Upper lobe of left lung (tissue), 6 donors: ENCODE data around the gene RUFY1. TPM values are rescaled to one million over a fixed set of nuclear protein-coding genes. Genes with fewer than 3 reads are reported as not detected.
A peak's percentile ranks its signal among the peaks of the same experiment; 100 is the strongest.
"Not testable (repeated sequence)": the region's sequence is repeated elsewhere in the genome, so short reads cannot be mapped to it uniquely, and the experiment has no call there.

Experiments used
- ATAC-seq, 2 donors: fragments of 200-7000 bp; cut with Tn5 transposase; one replicate each; pipeline ENCODE4 v1.9.1; 2022; ENCODE audit warnings: mild to moderate bottlenecking in 2 of 2, moderate library complexity in 2 of 2; ENCODE audit not compliant: low FRiP score in 2 of 2
- DNase-seq, 2 donors: peaks; one replicate each; pipeline ENCODE4 v3.0.0-alpha.2; 2019 to 2020
- H3K27ac ChIP-seq, 4 donors: fragments of 200-600 bp; sonication (generic); one replicate each; pipeline ENCODE4 v1.5.1; 2016 to 2019
- H3K27me3 ChIP-seq, 4 donors: fragments of 200-600 bp; sonication (generic); one replicate each; pipeline ENCODE4 v1.5.1; 2017 to 2019
- H3K36me3 ChIP-seq, 4 donors: fragments of 200-600 bp; sonication (generic); one replicate each; pipeline ENCODE4 v1.5.1; 2016 to 2019
- H3K4me1 ChIP-seq, 4 donors: fragments of 200-600 bp; sonication (generic); one replicate each; pipeline ENCODE4 v1.5.1; 2018 to 2019
- H3K4me3 ChIP-seq, 4 donors: fragments of 200-600 bp; sonication (generic); one replicate each; pipeline ENCODE4 v1.5.1; 2017 to 2019; ENCODE audit warnings: mild to moderate bottlenecking in 2 of 4, moderate library complexity in 1 of 4
- H3K9me3 ChIP-seq, 4 donors: fragments of 200-600 bp; sonication (generic); one replicate each; pipeline ENCODE4 v1.5.1; 2018 to 2019
- CTCF ChIP-seq, 6 experiments: fragments of 450-650 bp in 4 of 6; fragments of 200-600 bp in 2 of 6; sonication (generic) in 2 of 6; IDR thresholded peaks; one replicate each; pipeline ENCODE4 v1.5.1; 2016 to 2019; ENCODE audit warnings: antibody characterized with exemption in 6 of 6
- EP300 ChIP-seq, 4 donors: sonication (generic); formaldehyde crosslinking; IDR thresholded peaks; one replicate each; pipeline ENCODE4 v1.5.1; 2017; ENCODE audit warnings: antibody characterized with exemption in 4 of 4, control low read depth in 2 of 4
- POLR2A ChIP-seq, 4 donors: fragments of 450-650 bp; IDR thresholded peaks; one replicate each; pipeline ENCODE4 v1.5.1; 2016 to 2017; ENCODE audit warnings: antibody characterized with exemption in 4 of 4, mild to moderate bottlenecking in 2 of 4
- POLR2AphosphoS5 ChIP-seq, 2 donors: sonication (generic); formaldehyde crosslinking; IDR thresholded peaks; one replicate each; pipeline ENCODE4 v1.5.1; 2017; ENCODE audit warnings: antibody characterized with exemption in 2 of 2
- WGBS, 2 donors: methylation state at CpG; one replicate each; pipeline ENCODE4 v1.1.5; 2017 to 2018; 5-methylcytosine and 5-hydroxymethylcytosine counted together
- total RNA-seq, 6 donors: library from RNA; depleted of rRNA in 4 of 6; stranded (reverse); fragments of >200 nt in 4 of 6; gene quantifications; one replicate each; pipeline versions ENCODE4 v1.1.0 to v1.2.1, GENCODE V29; 2016 to 2021
- donor health status: DM: no; HTN: no; CAD: no; lungs with moderate emphysema.
- donor health status: DM: no; HTN: yes; CAD: no; lungs with severe emphysema.

RUFY1 gene
- 100 to 1,000 TPM in 2 of 6 donors, 10 to 100 TPM in 4; 42.3 to 128 (median 74.7) TPM for total RNA-seq

GRCh38 chr5:179550511-179551342 lies at the start of gene RUFY1:
TSS of gene RUFY1 (plus strand) at chr5:179550554. CDS start at chr5:179550570, 16 bp downstream.
- H3K4me3 ChIP-seq: peak within 1 kb of the TSS; percentile 29 to 97 (median 74)
- no peaks in the 10 kb centered on the region for H3K27me3 ChIP-seq
- TF ChIP-seq POLR2A (IDR thresholded peaks at IDR 0.05) (peak in 3 of 4 donors; percentile 92 to 95 (median 94)), CTCF (IDR thresholded peaks at IDR 0.05) (peak in 5 of 6 experiments; percentile 19 to 79 (median 69)), POLR2AphosphoS5 (IDR thresholded peaks at IDR 0.05) (peak; percentile 89 to 93), EP300 (IDR thresholded peaks at IDR 0.05) (peak in 1 of 4 donors; percentile 2)
- H3K9me3 ChIP-seq: no peaks in the 10 kb centered on the region
- ATAC-seq (peak; percentile 87 to 94), DNase-seq (peak; percentile 86 to 99)
- no peaks in the 10 kb centered on the region for H3K36me3 ChIP-seq
- WGBS, 2 donors: 1 to 7% methylated on average over 3 to 36 of the region's 109 CpGs
- peak within 1 kb of the TSS; percentile 90 to 98 (median 94) for H3K27ac ChIP-seq
- peaks cover 19 to 39% (median 30%) of the 10 kb centered on the region in 4 donors for H3K4me1 ChIP-seq

- not testable (repeated sequence) for H3K27me3 ChIP-seq, H3K27ac ChIP-seq, H3K36me3 ChIP-seq, DNase-seq, H3K4me3 ChIP-seq, H3K9me3 ChIP-seq, H3K4me1 ChIP-seq, ATAC-seq
- no CpG with 5 or more reads among the region's 11 CpGs for WGBS, 2 donors
Observed at GRCh38 chr5:179501997-179502396, 48.4 kb upstream of the RUFY1 start.

- ATAC-seq, H3K27ac ChIP-seq, H3K9me3 ChIP-seq, H3K4me1 ChIP-seq, H3K4me3 ChIP-seq, H3K36me3 ChIP-seq, DNase-seq, H3K27me3 ChIP-seq: not testable (repeated sequence)
- WGBS, 2 donors: 95 to 98% methylated on average over 5 to 7 of the region's 8 CpGs
Observed at GRCh38 chr5:179502420-179502819, 47.9 kb upstream of the RUFY1 start.

GRCh38 chr5:179504191-179504590 lies 46.2 kb upstream of the RUFY1 start:
- Histone ChIP-seq H3K27me3 (no peaks in the 10 kb centered on the region), H3K4me3 (no peak overlapping the region), H3K27ac (no peak overlapping the region), H3K9me3 (no peaks in the 10 kb centered on the region), H3K4me1 (peaks cover 0 to 3% (median under 1%) of the 10 kb centered on the region in 4 donors), H3K36me3 (no peaks in the 10 kb centered on the region)
- WGBS, 2 donors: 62 to 76% methylated on average over 7 of the region's 7 CpGs
- TF ChIP-seq POLR2AphosphoS5 (IDR thresholded peaks at IDR 0.05): no peak
- no peak for TF ChIP-seq EP300 (IDR thresholded peaks at IDR 0.05)
- no peak for TF ChIP-seq CTCF (IDR thresholded peaks at IDR 0.05)
- TF ChIP-seq POLR2A (IDR thresholded peaks at IDR 0.05): no peak
- DNase-seq: no peak
- no peak for ATAC-seq

GRCh38 chr5:179504600-179505396 lies 45.6 kb upstream of the RUFY1 start:
- H3K27ac ChIP-seq: no peak overlapping the region
- 54 to 63% methylated on average over 15 to 17 of the region's 17 CpGs for WGBS, 2 donors
- H3K9me3 ChIP-seq: no peaks in the 10 kb centered on the region
- H3K27me3 ChIP-seq: no peaks in the 10 kb centered on the region
- H3K4me3 ChIP-seq: no peak overlapping the region
- H3K36me3 ChIP-seq: no peaks in the 10 kb centered on the region
- ATAC-seq: no peak
- H3K4me1 ChIP-seq: peaks cover 0 to 6% (median 3%) of the 10 kb centered on the region in 4 donors
- DNase-seq: no peak
- no peak for TF ChIP-seq EP300 (IDR thresholded peaks at IDR 0.05)
- no peak for TF ChIP-seq CTCF (IDR thresholded peaks at IDR 0.05)
- TF ChIP-seq POLR2A (IDR thresholded peaks at IDR 0.05): no peak
- no peak for TF ChIP-seq POLR2AphosphoS5 (IDR thresholded peaks at IDR 0.05)
